Body of pancreas (tissue), 4 donors: ENCODE measurements around the gene OSTM1. TPM values are rescaled to one million over a fixed set of nuclear protein-coding genes. Genes with fewer than 3 reads are reported as not detected.

Source experiments
- ATAC-seq: fragments of 150-250 bp; one replicate; pipeline ENCODE4 v1.9.1; 2016
- DNase-seq, 4 donors: peaks; one replicate each; pipeline ENCODE4 v3.0.0-alpha.2; 2019
- H3K27ac ChIP-seq, 4 donors: fragments of 200-600 bp; sonication (generic); 1 replicate in 3 of 4; 2 replicates in 1 of 4; pipeline versions ENCODE4 v1.5.1 to v1.6.1; 2016 to 2019; ENCODE audit warnings: mild to moderate bottlenecking in 1 of 4, mixed read lengths in 1 of 4, moderate library complexity in 1 of 4
- H3K27me3 ChIP-seq, 2 donors: fragments of 200-600 bp; sonication (generic); one replicate each; pipeline ENCODE4 v1.6.0; 2016; ENCODE audit warnings: mild to moderate bottlenecking in 1 of 2
- H3K36me3 ChIP-seq, 2 donors: fragments of 200-600 bp; sonication (generic); replicated peaks in 1 of 2; 2 replicates each; pipeline ENCODE4 v1.5.1; 2016; ENCODE audit warnings: low read depth in 2 of 2; ENCODE audit not compliant: insufficient read depth in 1 of 2
- H3K4me1 ChIP-seq: fragments of 200-600 bp; sonication (generic); one replicate; pipeline ENCODE4 v1.6.0; 2016
- H3K4me3 ChIP-seq, 2 donors: fragments of 200-600 bp; sonication (generic); 1 replicate in 1 of 2; 2 replicates in 1 of 2; pipeline ENCODE4 v1.5.1; 2016 to 2019
- H3K9me3 ChIP-seq, 3 donors: fragments of 200-600 bp; sonication (generic); 1 replicate in 2 of 3; 2 replicates in 1 of 3; pipeline ENCODE4 v1.5.1; 2016
- POLR2A ChIP-seq, 3 donors: fragments of 450-650 bp; IDR thresholded peaks; one replicate each; pipeline ENCODE4 v1.6.1; 2016; ENCODE audit warnings: antibody characterized with exemption in 3 of 3, mild to moderate bottlenecking in 2 of 3
- WGBS, 2 donors: methylation state at CpG; one replicate each; pipeline ENCODE4 v1.1.5; 2017; 5-methylcytosine and 5-hydroxymethylcytosine counted together
- intact Hi-C: fragments of 100-400 bp; cut with DNase I; formaldehyde crosslinking; loops from one replicate; pipeline ENCODE4 v1.15.1; 2023
- total RNA-seq, 2 donors: library from RNA; depleted of rRNA; stranded (reverse); fragments of >200 nt; gene quantifications; one replicate each; pipeline ENCODE4 v1.1.0, GENCODE V29; 2016
- TF ChIP-seq, protein P1 (sequence below), 7 experiments: fragments of 450-650 bp in 4 of 7; fragments of 200-600 bp in 3 of 7; sonication (generic) in 3 of 7; IDR thresholded peaks; one replicate each; pipeline ENCODE4 v1.5.1; 2016 to 2019; ENCODE audit warnings: antibody characterized with exemption in 7 of 7

Gene OSTM1
- total RNA-seq, 2 donors from 2014 or later = 26.0 to 35.0 TPM

DNA sequence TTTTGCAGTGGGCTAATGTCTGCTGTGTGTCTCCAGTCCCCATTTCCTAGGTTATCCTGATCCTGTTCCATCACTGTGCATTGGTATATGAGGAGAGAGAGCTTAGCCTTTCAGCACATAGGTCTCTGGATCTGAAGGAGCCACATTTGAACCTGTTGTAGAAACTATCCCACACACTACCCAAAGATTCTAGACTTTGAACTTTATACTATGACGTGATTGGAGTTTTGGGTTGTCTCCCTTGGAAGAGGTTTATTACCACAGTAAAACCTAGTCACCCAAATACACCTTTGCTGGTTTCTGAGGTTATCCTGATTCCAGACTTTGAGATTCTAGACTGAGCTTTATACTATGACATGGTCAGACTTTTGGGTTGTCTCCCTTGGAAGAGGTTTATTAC is 8.0 kb upstream of the OSTM1 start:
- DNase-seq = no peak
- Histone ChIP-seq H3K4me3 (no peak overlapping the region), H3K36me3 (no peaks in the 10 kb centered on the region), H3K9me3 (no peaks in the 10 kb centered on the region), H3K4me1 (no peaks in the 10 kb centered on the region), H3K27me3 (no peaks in the 10 kb centered on the region), H3K27ac (no peak overlapping the region)
- ATAC-seq = no peak
- intact Hi-C loops = no loop called here
- TF ChIP-seq POLR2A (IDR thresholded peaks at IDR 0.05) = no peak
- TF ChIP-seq, protein P1, sequence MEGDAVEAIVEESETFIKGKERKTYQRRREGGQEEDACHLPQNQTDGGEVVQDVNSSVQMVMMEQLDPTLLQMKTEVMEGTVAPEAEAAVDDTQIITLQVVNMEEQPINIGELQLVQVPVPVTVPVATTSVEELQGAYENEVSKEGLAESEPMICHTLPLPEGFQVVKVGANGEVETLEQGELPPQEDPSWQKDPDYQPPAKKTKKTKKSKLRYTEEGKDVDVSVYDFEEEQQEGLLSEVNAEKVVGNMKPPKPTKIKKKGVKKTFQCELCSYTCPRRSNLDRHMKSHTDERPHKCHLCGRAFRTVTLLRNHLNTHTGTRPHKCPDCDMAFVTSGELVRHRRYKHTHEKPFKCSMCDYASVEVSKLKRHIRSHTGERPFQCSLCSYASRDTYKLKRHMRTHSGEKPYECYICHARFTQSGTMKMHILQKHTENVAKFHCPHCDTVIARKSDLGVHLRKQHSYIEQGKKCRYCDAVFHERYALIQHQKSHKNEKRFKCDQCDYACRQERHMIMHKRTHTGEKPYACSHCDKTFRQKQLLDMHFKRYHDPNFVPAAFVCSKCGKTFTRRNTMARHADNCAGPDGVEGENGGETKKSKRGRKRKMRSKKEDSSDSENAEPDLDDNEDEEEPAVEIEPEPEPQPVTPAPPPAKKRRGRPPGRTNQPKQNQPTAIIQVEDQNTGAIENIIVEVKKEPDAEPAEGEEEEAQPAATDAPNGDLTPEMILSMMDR (IDR thresholded peaks at IDR 0.05) = no peak
- WGBS, 2 donors = 57 to 78% methylated on average over 1 of the region's 1 CpG

DNA sequence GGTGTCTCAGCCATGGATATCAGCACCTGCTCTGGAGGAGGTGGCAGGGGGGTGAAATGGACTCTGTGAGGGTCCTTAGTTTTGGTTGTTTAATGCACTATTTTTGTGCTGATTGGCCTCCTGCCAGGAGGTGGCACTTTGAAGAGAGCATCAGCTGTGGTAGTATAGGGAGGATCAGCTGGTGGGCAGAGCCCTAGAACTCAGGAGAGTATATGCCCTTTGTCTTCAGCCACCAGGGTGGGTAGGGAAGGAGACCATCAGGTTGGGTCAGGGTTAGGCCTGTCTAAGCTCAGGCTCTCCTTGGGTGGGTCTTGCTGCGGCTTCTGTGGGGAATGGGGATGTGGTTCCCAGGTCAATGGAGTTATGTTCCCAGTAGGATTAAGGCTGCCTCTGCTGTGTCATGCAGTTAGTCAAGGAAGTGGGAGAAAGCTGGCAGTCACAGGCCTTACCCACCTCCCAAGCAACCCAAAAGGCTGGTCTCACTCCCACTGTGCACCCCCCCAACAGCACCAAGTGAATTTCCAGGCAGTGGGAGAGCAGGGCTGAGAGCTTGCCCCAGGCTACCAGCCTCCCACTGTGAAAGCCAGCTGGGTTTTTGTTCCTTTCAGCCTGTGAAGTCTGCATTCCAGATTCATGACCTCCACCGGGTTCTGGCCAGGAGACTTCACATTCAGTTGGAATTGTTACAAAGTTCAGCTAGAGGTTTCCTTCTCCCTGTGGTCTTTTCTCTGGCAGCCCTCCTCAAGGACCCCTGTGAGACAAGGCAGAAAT is 5.7 kb upstream of the OSTM1 start:
- H3K4me1 ChIP-seq = peaks cover 3% of the 10 kb centered on the region
- 61 to 68% methylated on average over 2 of the region's 2 CpGs for WGBS, 2 donors
- DNase-seq (no peak), ATAC-seq (no peak)
- H3K4me3 ChIP-seq = no peak overlapping the region
- no peaks in the 10 kb centered on the region for H3K27me3 ChIP-seq
- H3K27ac ChIP-seq = no peak overlapping the region
- TF ChIP-seq POLR2A (IDR thresholded peaks at IDR 0.05) = no peak
- TF ChIP-seq, protein P1 (IDR thresholded peaks at IDR 0.05) = no peak
- no peaks in the 10 kb centered on the region for H3K36me3 ChIP-seq
- intact Hi-C loops = no loop called here
- no peaks in the 10 kb centered on the region for H3K9me3 ChIP-seq

DNA sequence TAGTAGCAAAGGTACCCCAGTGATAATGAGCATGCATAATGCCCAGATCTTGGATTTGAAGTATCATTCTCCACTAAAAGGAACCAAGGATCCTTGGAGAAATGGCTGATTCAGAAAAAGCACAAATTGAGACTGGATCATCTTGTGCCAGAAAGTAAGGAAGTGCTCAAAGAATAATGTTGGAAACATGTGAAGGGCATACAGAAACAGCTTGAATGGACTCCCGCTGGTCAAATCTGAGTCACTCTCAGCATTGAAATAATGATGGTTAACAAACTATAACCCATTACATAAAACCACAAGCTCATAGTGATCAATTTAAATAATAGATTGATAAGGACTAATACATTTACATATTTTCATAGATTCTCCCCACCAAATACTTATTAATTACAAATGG is 3.6 kb upstream of the OSTM1 start:
- H3K4me1 ChIP-seq = peaks cover 13% of the 10 kb centered on the region
- WGBS, 2 donors = 89 to 93% methylated on average over 1 of the region's 1 CpG
- no peaks in the 10 kb centered on the region for H3K36me3 ChIP-seq
- ATAC-seq = no peak
- no peak for DNase-seq
- no peaks in the 10 kb centered on the region for H3K9me3 ChIP-seq
- intact Hi-C loops = no loop called here
- H3K4me3 ChIP-seq = no peak overlapping the region
- H3K27me3 ChIP-seq = no peaks in the 10 kb centered on the region
- no peak for TF ChIP-seq POLR2A (IDR thresholded peaks at IDR 0.05)
- TF ChIP-seq, protein P1 (IDR thresholded peaks at IDR 0.05) = no peak
- no peak overlapping the region for H3K27ac ChIP-seq

DNA sequence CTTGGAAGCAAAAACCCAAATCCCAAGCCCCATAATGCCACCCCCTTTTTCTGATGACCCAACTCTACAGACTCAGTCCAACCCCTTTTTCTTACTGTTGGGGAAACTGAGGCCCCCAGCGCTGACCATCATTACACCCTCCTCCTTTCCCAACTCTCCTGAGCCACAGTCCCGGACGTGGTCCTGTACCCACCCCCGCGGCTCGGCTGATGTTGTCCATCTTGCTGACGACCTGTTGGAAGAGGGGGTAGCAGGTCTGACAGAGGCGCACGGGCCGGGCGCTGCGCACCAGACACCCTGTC is 533 bp downstream of the OSTM1 start:
- DNase-seq (peak in 1 of 4 donors; percentile 49), ATAC-seq (peak; percentile 50)
- Histone ChIP-seq H3K27ac (peak overlapping the region; percentile 46 to 80 (median 71)), H3K9me3 (no peaks in the 10 kb centered on the region), H3K27me3 (no peaks in the 10 kb centered on the region), H3K4me3 (peak overlapping the region; percentile 47 to 97), H3K36me3 (no peaks in the 10 kb centered on the region), H3K4me1 (peaks cover 20% of the 10 kb centered on the region)
- 0% methylated on average over 9 to 12 of the region's 12 CpGs for WGBS, 2 donors
- no peak for TF ChIP-seq POLR2A (IDR thresholded peaks at IDR 0.05)
- TF ChIP-seq, protein P1 (IDR thresholded peaks at IDR 0.05) = no peak
- intact Hi-C loops = no loop called here

DNA sequence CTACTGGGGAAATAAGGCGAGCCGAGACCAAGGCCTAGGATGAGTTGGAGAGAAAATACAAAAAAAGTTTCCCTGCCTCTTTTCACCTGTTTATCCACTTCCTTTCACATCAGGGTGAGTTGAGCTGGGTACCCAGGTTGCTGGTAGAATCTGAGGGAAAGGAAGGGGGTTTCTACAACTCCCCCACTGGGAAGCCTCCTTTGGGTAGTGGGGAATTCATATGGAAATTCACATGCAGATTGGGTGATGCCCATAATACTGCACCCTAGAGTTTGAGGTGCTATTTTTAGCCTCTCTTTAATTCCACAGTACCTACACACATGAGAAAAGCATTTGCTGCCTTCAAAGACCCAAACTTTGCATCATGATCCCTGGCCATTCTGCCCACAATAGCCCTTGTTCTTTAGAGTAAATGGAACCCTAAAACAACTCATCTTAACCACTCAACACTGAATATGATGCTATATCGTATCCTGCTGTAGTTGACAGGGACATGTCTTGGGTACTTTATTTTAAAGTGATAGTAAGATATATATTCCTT is 2.7 kb downstream of the OSTM1 start:
- intact Hi-C loops = no loop called here
- WGBS, 2 donors = 95 to 96% methylated on average over 3 of the region's 3 CpGs
- TF ChIP-seq, protein P1 (IDR thresholded peaks at IDR 0.05) = no peak
- no peak for TF ChIP-seq POLR2A (IDR thresholded peaks at IDR 0.05)

More for the DNA sequence above, 2.7 kb downstream of the OSTM1 start:
- Histone ChIP-seq H3K27me3 (no peaks in the 10 kb centered on the region), H3K36me3 (no peaks in the 10 kb centered on the region), H3K4me3 (no peak overlapping the region), H3K27ac (no peak overlapping the region), H3K4me1 (peaks cover 20% of the 10 kb centered on the region), H3K9me3 (no peaks in the 10 kb centered on the region)
- ATAC-seq (no peak), DNase-seq (no peak)
